ENCODE results near the gene RRP1. TPM values are rescaled to one million over a fixed set of nuclear protein-coding genes. Genes with fewer than 3 reads are reported as not detected.

RRP1 gene
- total and polyA plus RNA-seq, 2 donors (not counting 1 experiment from before 2014, with no cell fraction given), result 8.6 to 12.7 TPM

GRCh38 chr21:43832648-43833047 lies 43.3 kb downstream of the RRP1 start:
- H3K79me2 ChIP-seq (ENCODE audit: control insufficient read depth, insufficient read depth, low read length), result no peaks in the 10 kb centered on the region
- TF ChIP-seq CTCF (conservative IDR thresholded peaks at IDR 0.05 in 1 of 2, IDR thresholded peaks at IDR 0.05 in 1 of 2; ENCODE audit: low read depth in 1 of 2, low read length in 2 of 2) (no peak), EZH2 (IDR thresholded peaks at IDR 0.05; ENCODE audit: low read length, missing control alignments) (no peak)
- H3K9me3 ChIP-seq (ENCODE audit: control insufficient read depth, insufficient read depth, low read depth, low read length), result no peaks in the 10 kb centered on the region
- no peak for DNase-seq (ENCODE audit: low read depth in 2 of 2)
- no peak overlapping the region for H2AFZ ChIP-seq (ENCODE audit: low read length)
- H4K20me1 ChIP-seq (ENCODE audit: control insufficient read depth, extremely low read depth, insufficient read depth, low read length), result no peaks in the 10 kb centered on the region
- no peak overlapping the region for H3K4me2 ChIP-seq (ENCODE audit: extremely low read depth, insufficient read depth, low read length)
- no peaks in the 10 kb centered on the region for H3K36me3 ChIP-seq (ENCODE audit: control insufficient read depth, insufficient read depth, low read length)
- H3K4me3 ChIP-seq (replicated peaks in 1 of 4; ENCODE audit: control extremely low read depth in 1 of 4, insufficient read depth in 1 of 4, low read depth in 3 of 4, low read length in 4 of 4), result no peak overlapping the region
- H3K9ac ChIP-seq (ENCODE audit: insufficient read depth, low read length), result no peak overlapping the region
- H3K27ac ChIP-seq (ENCODE audit: insufficient read depth, low read length), result no peak overlapping the region
- H3K4me1 ChIP-seq (ENCODE audit: control insufficient read depth, extremely low read depth, insufficient read depth, low read length), result no peaks in the 10 kb centered on the region
- peaks cover 2% of the 10 kb centered on the region for H3K27me3 ChIP-seq (ENCODE audit: control insufficient read depth, insufficient read depth, low read length)

GRCh38 chr21:43834146-43834905 lies 44.9 kb downstream of the RRP1 start:
- no peak for DNase-seq (ENCODE audit: low read depth in 2 of 2)
- peaks cover 2% of the 10 kb centered on the region for H3K27me3 ChIP-seq (ENCODE audit: control insufficient read depth, insufficient read depth, low read length)
- H3K4me1 ChIP-seq (ENCODE audit: control insufficient read depth, extremely low read depth, insufficient read depth, low read length), result no peaks in the 10 kb centered on the region
- H3K27ac ChIP-seq (ENCODE audit: insufficient read depth, low read length), result no peak overlapping the region
- H3K4me3 ChIP-seq (replicated peaks in 1 of 4; ENCODE audit: control extremely low read depth in 1 of 4, insufficient read depth in 1 of 4, low read depth in 3 of 4, low read length in 4 of 4), result no peak overlapping the region
- H2AFZ ChIP-seq (ENCODE audit: low read length), result no peak overlapping the region
- H4K20me1 ChIP-seq (ENCODE audit: control insufficient read depth, extremely low read depth, insufficient read depth, low read length), result no peaks in the 10 kb centered on the region
- no peak overlapping the region for H3K4me2 ChIP-seq (ENCODE audit: extremely low read depth, insufficient read depth, low read length)
- no peaks in the 10 kb centered on the region for H3K79me2 ChIP-seq (ENCODE audit: control insufficient read depth, insufficient read depth, low read length)
- no peaks in the 10 kb centered on the region for H3K36me3 ChIP-seq (ENCODE audit: control insufficient read depth, insufficient read depth, low read length)
- H3K9me3 ChIP-seq (ENCODE audit: control insufficient read depth, insufficient read depth, low read depth, low read length), result no peaks in the 10 kb centered on the region
- no peak overlapping the region for H3K9ac ChIP-seq (ENCODE audit: insufficient read depth, low read length)
- TF ChIP-seq CTCF (conservative IDR thresholded peaks at IDR 0.05 in 1 of 2, IDR thresholded peaks at IDR 0.05 in 1 of 2; ENCODE audit: low read depth in 1 of 2, low read length in 2 of 2), result no peak
- no peak for TF ChIP-seq EZH2 (IDR thresholded peaks at IDR 0.05; ENCODE audit: low read length, missing control alignments)

GRCh38 chr21:43835050-43835449 lies 45.7 kb downstream of the RRP1 start:
- H3K27me3 ChIP-seq (ENCODE audit: control insufficient read depth, insufficient read depth, low read length), result no peaks in the 10 kb centered on the region
- H3K79me2 ChIP-seq (ENCODE audit: control insufficient read depth, insufficient read depth, low read length), result no peaks in the 10 kb centered on the region
- H3K4me1 ChIP-seq (ENCODE audit: control insufficient read depth, extremely low read depth, insufficient read depth, low read length), result no peaks in the 10 kb centered on the region
- no peak for DNase-seq (ENCODE audit: low read depth in 2 of 2)
- no peaks in the 10 kb centered on the region for H4K20me1 ChIP-seq (ENCODE audit: control insufficient read depth, extremely low read depth, insufficient read depth, low read length)
- no peaks in the 10 kb centered on the region for H3K9me3 ChIP-seq (ENCODE audit: control insufficient read depth, insufficient read depth, low read depth, low read length)
- no peak overlapping the region for H2AFZ ChIP-seq (ENCODE audit: low read length)
- no peak overlapping the region for H3K4me2 ChIP-seq (ENCODE audit: extremely low read depth, insufficient read depth, low read length)
- H3K9ac ChIP-seq (ENCODE audit: insufficient read depth, low read length), result no peak overlapping the region
- H3K27ac ChIP-seq (ENCODE audit: insufficient read depth, low read length), result no peak overlapping the region
- TF ChIP-seq EZH2 (IDR thresholded peaks at IDR 0.05; ENCODE audit: low read length, missing control alignments) (no peak), CTCF (conservative IDR thresholded peaks at IDR 0.05 in 1 of 2, IDR thresholded peaks at IDR 0.05 in 1 of 2; ENCODE audit: low read depth in 1 of 2, low read length in 2 of 2) (no peak)
- H3K4me3 ChIP-seq (replicated peaks in 1 of 4; ENCODE audit: control extremely low read depth in 1 of 4, insufficient read depth in 1 of 4, low read depth in 3 of 4, low read length in 4 of 4), result no peak overlapping the region
- no peaks in the 10 kb centered on the region for H3K36me3 ChIP-seq (ENCODE audit: control insufficient read depth, insufficient read depth, low read length)

Measured in fibroblast of lung (primary cell).